K562 (cell line): ENCODE data around the gene RCN2. TPM values are rescaled to one million over a fixed set of nuclear protein-coding genes. Genes with fewer than 3 reads are reported as not detected.

ENCODE experiments used
- ATAC-seq: fragments of 200-7000 bp; cut with Tn5 transposase; 3 replicates; pipeline ENCODE4 v1.9.1; 2020; ENCODE audit warnings: moderate library complexity
- BruUV-seq: library from RNA; stranded (reverse); fragments of 400-500 nt; replicated peaks from 2 replicates; lab custom pipeline; 2021; lab: Mats Ljungman, UMichigan
- CTCF ChIA-PET: fragments of 300-600 bp; formaldehyde crosslinking; extraction: SDS; loops from one replicate; lab custom pipeline; 2021; ENCODE audit warnings: low intra/inter-chr PET ratio; lab: Yijun Ruan, JAX
- POLR2A ChIA-PET: fragments of 300-600, 350-650 bp; sonication (Branson Sonifier 250); formaldehyde crosslinking; extraction: SDS; loops from one replicate; lab custom pipeline; 2021; ENCODE audit warnings: antibody characterized with exemption, inconsistent platforms; lab: Yijun Ruan, JAX
- DNase-seq, 4 experiments: peaks; one replicate each; pipeline versions ENCODE4 v3.0.0 to v3.0.0-alpha.2; 2011 to 2018; ENCODE audit warnings: low spot score in 3 of 4, mixed read lengths in 3 of 4; ENCODE audit errors: extremely low read depth in 1 of 4
- FAIRE-seq: peaks from 2 replicates; lab custom pipeline; 2011; peaks lifted over from hg19 to GRCh38; lab: Jason Lieb, UNC
- H2AFZ ChIP-seq: 2 replicates; pipeline ENCODE4 v1.6.0; 2011; ENCODE audit warnings: low read depth, low read length, control low read depth, inconsistent platforms
- H3K27ac ChIP-seq: fragments of 200-600 bp; 3 replicates; pipeline ENCODE4 v1.8.0; 2011; ENCODE audit warnings: low read depth, mild to moderate bottlenecking, control low read depth, inconsistent platforms, low read length, moderate library complexity, mixed read lengths; ENCODE audit errors: extremely low read depth
- H3K27me3 ChIP-seq, 2 experiments: fragments of 300-600 bp in 1 of 2; 2 replicates in 1 of 2; 3 replicates in 1 of 2; pipeline versions ENCODE4 v1.6.0 to v1.8.0; 2011; ENCODE audit warnings: inconsistent platforms in 2 of 2, low read length in 2 of 2, mild to moderate bottlenecking in 1 of 2, mixed read lengths in 1 of 2, moderate library complexity in 1 of 2; ENCODE audit not compliant: control insufficient read depth in 2 of 2, insufficient read depth in 2 of 2
- H3K36me3 ChIP-seq: fragments of 300-600 bp; 3 replicates; pipeline ENCODE4 v1.8.0; 2011; ENCODE audit warnings: mild to moderate bottlenecking, low read length, inconsistent platforms; ENCODE audit not compliant: control insufficient read depth, insufficient read depth
- H3K4me1 ChIP-seq, 2 experiments: fragments of 200-600 bp in 1 of 2; replicated peaks in 1 of 2; 2 replicates in 1 of 2; 3 replicates in 1 of 2; pipeline versions ENCODE4 v1.5.1 to v1.8.0; 2011; ENCODE audit warnings: inconsistent platforms in 2 of 2, low read length in 2 of 2, mild to moderate bottlenecking in 1 of 2, mixed read lengths in 1 of 2, moderate library complexity in 1 of 2; ENCODE audit not compliant: control insufficient read depth in 2 of 2, insufficient read depth in 2 of 2
- H3K4me2 ChIP-seq: 2 replicates; pipeline ENCODE4 v1.6.1; 2011; ENCODE audit warnings: low read length, control low read depth, inconsistent platforms, mixed read lengths; ENCODE audit not compliant: insufficient read depth
- H3K4me3 ChIP-seq: fragments of 200-600 bp; sonication (generic), shearing (Covaris generic); 2 replicates; pipeline ENCODE4 v1.5.1; 2016; ENCODE audit warnings: control low read depth, inconsistent platforms
- H3K79me2 ChIP-seq: fragments of 200-600 bp; 3 replicates; pipeline ENCODE4 v1.8.0; 2011; ENCODE audit warnings: low read length, inconsistent platforms; ENCODE audit not compliant: control insufficient read depth, insufficient read depth
- H3K9ac ChIP-seq, 2 experiments: 2 replicates each; pipeline versions ENCODE4 v1.6.0 to v1.6.1; 2011; ENCODE audit warnings: low read depth in 2 of 2, low read length in 2 of 2, control low read depth in 1 of 2, inconsistent platforms in 1 of 2, mild to moderate bottlenecking in 1 of 2, mixed read lengths in 1 of 2; ENCODE audit not compliant: insufficient read depth in 1 of 2
- H3K9me1 ChIP-seq: one replicate; pipeline ENCODE4 v1.6.0; 2011; ENCODE audit warnings: inconsistent platforms, mild to moderate bottlenecking, low read length, moderate library complexity; ENCODE audit not compliant: control insufficient read depth, insufficient read depth
- H3K9me3 ChIP-seq: replicated peaks from 2 replicates; pipeline ENCODE4 v1.5.1; 2011; ENCODE audit warnings: low read depth, low read length, inconsistent platforms; ENCODE audit not compliant: control insufficient read depth, insufficient read depth
- H4K20me1 ChIP-seq: replicated peaks from 2 replicates; pipeline ENCODE4 v1.6.1; 2011; ENCODE audit warnings: low read length, inconsistent platforms, mixed read lengths; ENCODE audit not compliant: control insufficient read depth, insufficient read depth
- ZZZ3 ChIP-seq: fragments of 450-650 bp; IDR thresholded peaks from 2 replicates; pipeline ENCODE4 v1.6.1; 2016; ENCODE audit warnings: antibody characterized with exemption, mild to moderate bottlenecking, moderate library complexity
- WGBS: fragments of 100-300 bp; shearing (Covaris generic); methylation state at CpG from one replicate; pipeline ENCODE4 v1.1.6; 2016; ENCODE audit warnings: low coverage, mixed read lengths; ENCODE audit not compliant: insufficient coverage; ENCODE audit errors: missing lambda C conversion rate; 5-methylcytosine and 5-hydroxymethylcytosine counted together
- in situ Hi-C: fragments of 300-500 bp; cut with MboI; formaldehyde crosslinking; loops from 4 replicates; pipeline ENCODE4 v1.15.0; 2018; ENCODE audit warnings: inconsistent platforms, mixed read lengths
- intact Hi-C: fragments of 100-400 bp; cut with micrococcal nuclease; formaldehyde crosslinking; loops from 2 replicates; pipeline ENCODE4 v1.14.2; 2022
- polyA plus RNA-seq, 8 experiments: library from polyadenylated mRNA; depleted of rRNA in 4 of 8; stranded (reverse) in 5 of 8; unstranded in 3 of 8; fragments of >200 nt; fragmentation: Nextera tagmentation in 2 of 8; fragmentation: Illumina TruSeq in 1 of 8; extraction: Ambion mirVana in 2 of 8; extraction: Trizol in 1 of 8; gene quantifications; 2 replicates each; pipeline versions ENCODE4 v1.2.1 to v1.2.3, GENCODE V29; 2011 to 2014; ENCODE audit warnings: inconsistent platforms in 1 of 8, missing spikeins in 1 of 8
- small RNA-seq: library from RNA; depleted of rRNA; stranded (forward); fragments of <200 nt; gene quantifications from one replicate; pipeline ENCODE3, GENCODE V24; 2014
- total RNA-seq, 7 experiments: library from RNA; depleted of rRNA in 6 of 7; stranded (reverse); fragments of >200 nt in 6 of 7; fragmentation: Illumina TruSeq in 2 of 7; extraction: Trizol in 2 of 7; gene quantifications; 2 replicates each; pipeline versions ENCODE4 v1.2.1 to v1.2.3, GENCODE V29; 2011 to 2021; ENCODE audit warnings: low replicate concordance in 1 of 7
- TF ChIP-seq, protein P1 (sequence below): sonication (generic); formaldehyde crosslinking; IDR thresholded peaks from 2 replicates; pipeline ENCODE4 v1.8.0; 2023; ENCODE audit warnings: missing genetic modification reagents, mild to moderate bottlenecking, borderline replicate concordance

RCN2 gene
- total and polyA plus RNA-seq, 9 of the 15 experiments (the other 6 are each of a cell fraction or from before 2014, with no cell fraction given) = 20.9 to 63.6 (median 52.8) TPM

DNA sequence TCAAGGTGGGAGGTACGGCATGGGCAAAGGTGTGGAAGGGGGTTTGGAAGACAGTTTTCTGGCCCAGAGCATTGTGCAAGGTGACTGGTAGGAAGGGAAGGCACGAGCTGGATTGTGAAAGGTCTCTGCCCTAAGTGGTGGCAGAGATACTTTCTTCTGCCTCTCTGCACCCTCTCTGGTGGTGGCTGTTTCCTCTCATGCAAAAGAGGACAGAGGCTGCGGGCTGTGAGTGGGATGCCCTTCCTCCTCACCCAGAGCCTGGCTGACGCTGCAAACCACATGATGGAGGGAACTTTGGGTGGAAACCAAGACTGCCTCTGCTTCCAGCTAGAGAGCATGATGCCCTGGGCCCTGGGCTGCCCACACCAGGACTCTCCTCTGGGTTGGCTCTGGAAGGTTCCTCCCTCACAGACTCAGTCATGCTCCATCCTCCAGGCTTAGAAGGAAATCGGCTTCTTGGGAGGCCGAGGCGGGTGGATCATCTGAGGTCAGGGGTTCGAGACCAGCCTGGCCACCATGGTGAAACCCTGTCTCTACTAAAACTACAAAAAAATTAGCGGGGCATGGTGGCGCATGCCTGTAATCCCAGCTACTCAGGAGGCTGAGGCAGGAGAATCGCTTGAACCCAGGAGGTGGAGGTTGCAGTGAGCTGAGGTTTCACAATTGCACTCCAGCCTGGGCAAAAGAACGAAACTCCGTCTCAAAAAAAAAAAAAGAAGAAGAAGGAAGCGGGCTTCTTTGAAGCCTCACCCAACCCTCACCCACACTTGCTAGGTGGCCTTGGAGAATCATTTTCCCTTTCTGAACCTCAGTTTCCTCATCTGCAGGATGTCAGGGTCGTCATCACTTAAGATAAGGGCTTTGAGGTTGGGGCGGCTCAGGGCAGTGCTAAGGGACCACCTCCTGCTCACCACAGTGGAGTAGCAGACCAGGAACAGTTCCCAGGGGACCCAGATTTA lies 71.7 kb downstream of the RCN2 start:
- ATAC-seq (no peak), DNase-seq (no peak), FAIRE-seq (no peak)
- no peak overlapping the region for H3K4me3 ChIP-seq
- no peaks in the 10 kb centered on the region for H3K36me3 ChIP-seq
- no peak overlapping the region for H3K9ac ChIP-seq
- intact Hi-C loops = no loop called here
- no peaks in the 10 kb centered on the region for H4K20me1 ChIP-seq
- no peaks in the 10 kb centered on the region for H3K9me3 ChIP-seq
- H3K27me3 ChIP-seq = peaks cover 29 to 68% of the 10 kb centered on the region in 2 experiments
- in situ Hi-C loops = no loop called here
- CTCF ChIA-PET = no interaction called here
- no peak for TF ChIP-seq ZZZ3
- TF ChIP-seq, protein P1, sequence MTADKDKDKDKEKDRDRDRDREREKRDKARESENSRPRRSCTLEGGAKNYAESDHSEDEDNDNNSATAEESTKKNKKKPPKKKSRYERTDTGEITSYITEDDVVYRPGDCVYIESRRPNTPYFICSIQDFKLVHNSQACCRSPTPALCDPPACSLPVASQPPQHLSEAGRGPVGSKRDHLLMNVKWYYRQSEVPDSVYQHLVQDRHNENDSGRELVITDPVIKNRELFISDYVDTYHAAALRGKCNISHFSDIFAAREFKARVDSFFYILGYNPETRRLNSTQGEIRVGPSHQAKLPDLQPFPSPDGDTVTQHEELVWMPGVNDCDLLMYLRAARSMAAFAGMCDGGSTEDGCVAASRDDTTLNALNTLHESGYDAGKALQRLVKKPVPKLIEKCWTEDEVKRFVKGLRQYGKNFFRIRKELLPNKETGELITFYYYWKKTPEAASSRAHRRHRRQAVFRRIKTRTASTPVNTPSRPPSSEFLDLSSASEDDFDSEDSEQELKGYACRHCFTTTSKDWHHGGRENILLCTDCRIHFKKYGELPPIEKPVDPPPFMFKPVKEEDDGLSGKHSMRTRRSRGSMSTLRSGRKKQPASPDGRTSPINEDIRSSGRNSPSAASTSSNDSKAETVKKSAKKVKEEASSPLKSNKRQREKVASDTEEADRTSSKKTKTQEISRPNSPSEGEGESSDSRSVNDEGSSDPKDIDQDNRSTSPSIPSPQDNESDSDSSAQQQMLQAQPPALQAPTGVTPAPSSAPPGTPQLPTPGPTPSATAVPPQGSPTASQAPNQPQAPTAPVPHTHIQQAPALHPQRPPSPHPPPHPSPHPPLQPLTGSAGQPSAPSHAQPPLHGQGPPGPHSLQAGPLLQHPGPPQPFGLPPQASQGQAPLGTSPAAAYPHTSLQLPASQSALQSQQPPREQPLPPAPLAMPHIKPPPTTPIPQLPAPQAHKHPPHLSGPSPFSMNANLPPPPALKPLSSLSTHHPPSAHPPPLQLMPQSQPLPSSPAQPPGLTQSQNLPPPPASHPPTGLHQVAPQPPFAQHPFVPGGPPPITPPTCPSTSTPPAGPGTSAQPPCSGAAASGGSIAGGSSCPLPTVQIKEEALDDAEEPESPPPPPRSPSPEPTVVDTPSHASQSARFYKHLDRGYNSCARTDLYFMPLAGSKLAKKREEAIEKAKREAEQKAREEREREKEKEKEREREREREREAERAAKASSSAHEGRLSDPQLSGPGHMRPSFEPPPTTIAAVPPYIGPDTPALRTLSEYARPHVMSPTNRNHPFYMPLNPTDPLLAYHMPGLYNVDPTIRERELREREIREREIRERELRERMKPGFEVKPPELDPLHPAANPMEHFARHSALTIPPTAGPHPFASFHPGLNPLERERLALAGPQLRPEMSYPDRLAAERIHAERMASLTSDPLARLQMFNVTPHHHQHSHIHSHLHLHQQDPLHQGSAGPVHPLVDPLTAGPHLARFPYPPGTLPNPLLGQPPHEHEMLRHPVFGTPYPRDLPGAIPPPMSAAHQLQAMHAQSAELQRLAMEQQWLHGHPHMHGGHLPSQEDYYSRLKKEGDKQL (CRISPR knock-in tag) = no peak
- no peak overlapping the region for H3K4me2 ChIP-seq
- no peaks in the 10 kb centered on the region for H3K79me2 ChIP-seq
- BruUV-seq = no TSS peak
- POLR2A ChIA-PET = no interaction called here
- peaks cover 3% of the 10 kb centered on the region for H3K9me1 ChIP-seq
- no peak overlapping the region for H3K27ac ChIP-seq
- H2AFZ ChIP-seq = no peak overlapping the region
- H3K4me1 ChIP-seq = no peaks in the 10 kb centered on the region
- under 1% methylated on average over 13 of the region's 16 CpGs for WGBS

Small RNA genes lying within 50 kb of the gene (small RNA-seq; reads per million reads assigned to genes)
- not detected for gene RN7SL278P

Other genes starting within 250 kb of the RCN2 start
- gene SCAPER, start 26.4 kb upstream of the RCN2 start, total RNA-seq (2014; rRNA removed) = 2.8 and 2.9 TPM in 2 replicates
- gene SCAPER, start 26.4 kb upstream of the RCN2 start, total RNA-seq (2014; rRNA removed; fragmentation: Illumina TruSeq; extraction: Trizol) = 5.7 and 7.9 TPM in 2 replicates
- 4.1 and 5.1 TPM in 2 replicates for gene SCAPER, start 26.4 kb upstream of the RCN2 start, total RNA-seq (2015; rRNA removed; fragmentation: Illumina TruSeq; extraction: Trizol)
- 5.0 and 7.3 TPM in 2 replicates for gene SCAPER, start 26.4 kb upstream of the RCN2 start, total RNA-seq (2021)
- 1.3 and 1.4 TPM in 2 replicates for gene SCAPER, start 26.4 kb upstream of the RCN2 start, polyA plus RNA-seq (2011; rRNA removed)
- gene SCAPER, start 26.4 kb upstream of the RCN2 start, polyA plus RNA-seq (2014; fragmentation: Illumina TruSeq; extraction: Trizol) = 3.0 and 5.6 TPM in 2 replicates
- 1 to 10 TPM; 3.0 to 3.2 TPM for gene SCAPER, start 26.4 kb upstream of the RCN2 start, polyA plus RNA-seq (2014; fragmentation: Nextera tagmentation; extraction: Ambion mirVana)
- gene SCAPER, start 26.4 kb upstream of the RCN2 start, polyA plus RNA-seq (2014; rRNA removed) = 1.4 and 5.9 TPM in 2 replicates
- not detected in 2 replicates for gene PSTPIP1, start 63.4 kb downstream of the RCN2 start, total RNA-seq (2014; rRNA removed)
- gene PSTPIP1, start 63.4 kb downstream of the RCN2 start, total RNA-seq (2014; rRNA removed; fragmentation: Illumina TruSeq; extraction: Trizol) = not detected in 2 replicates
- not detected in 2 replicates for gene PSTPIP1, start 63.4 kb downstream of the RCN2 start, total RNA-seq (2015; rRNA removed; fragmentation: Illumina TruSeq; extraction: Trizol)
- gene PSTPIP1, start 63.4 kb downstream of the RCN2 start, total RNA-seq (2021) = 0.58 TPM in 1 of 2 replicates, not detected in the other
- not detected in 2 replicates for gene PSTPIP1, start 63.4 kb downstream of the RCN2 start, polyA plus RNA-seq (2011; rRNA removed)
- not detected in 2 replicates for gene PSTPIP1, start 63.4 kb downstream of the RCN2 start, polyA plus RNA-seq (2014; fragmentation: Illumina TruSeq; extraction: Trizol)
- gene PSTPIP1, start 63.4 kb downstream of the RCN2 start, polyA plus RNA-seq (2014; fragmentation: Nextera tagmentation; extraction: Ambion mirVana) = not detected
- not detected in 2 replicates for gene PSTPIP1, start 63.4 kb downstream of the RCN2 start, polyA plus RNA-seq (2014; rRNA removed)
- gene TSPAN3, start 139.4 kb downstream of the RCN2 start, total RNA-seq (2014; rRNA removed) = 48.5 and 51.8 TPM in 2 replicates
- 71.1 and 79.7 TPM in 2 replicates for gene TSPAN3, start 139.4 kb downstream of the RCN2 start, total RNA-seq (2014; rRNA removed; fragmentation: Illumina TruSeq; extraction: Trizol)
- gene TSPAN3, start 139.4 kb downstream of the RCN2 start, total RNA-seq (2015; rRNA removed; fragmentation: Illumina TruSeq; extraction: Trizol) = 69.0 and 71.4 TPM in 2 replicates
- 57.8 and 67.0 TPM in 2 replicates for gene TSPAN3, start 139.4 kb downstream of the RCN2 start, total RNA-seq (2021)
- 116 and 144 TPM in 2 replicates for gene TSPAN3, start 139.4 kb downstream of the RCN2 start, polyA plus RNA-seq (2011; rRNA removed)
- 60.7 and 72.8 TPM in 2 replicates for gene TSPAN3, start 139.4 kb downstream of the RCN2 start, polyA plus RNA-seq (2014; fragmentation: Illumina TruSeq; extraction: Trizol)
- gene TSPAN3, start 139.4 kb downstream of the RCN2 start, polyA plus RNA-seq (2014; fragmentation: Nextera tagmentation; extraction: Ambion mirVana) = 10 to 100 TPM; 14.3 to 21.2 TPM
- 66.8 and 82.4 TPM in 2 replicates for gene TSPAN3, start 139.4 kb downstream of the RCN2 start, polyA plus RNA-seq (2014; rRNA removed)